DOHH2 (cell line): ENCODE results near the gene PEX10.

Source experiments
- H3F3A ChIP-seq: fragments of 200-600 bp; sonication (generic), shearing (Covaris generic); 2 replicates; pipeline ENCODE4 v1.6.0; 2016; ENCODE audit warnings: antibody characterized with exemption, mild to moderate bottlenecking; ENCODE audit not compliant: control insufficient read depth, insufficient read depth
- H3K27ac ChIP-seq: fragments of 200-600 bp; sonication (generic); 2 replicates; pipeline ENCODE4 v1.5.1; 2014; ENCODE audit warnings: low read depth, mild to moderate bottlenecking, low read length, moderate library complexity
- H3K27me3 ChIP-seq: fragments of 200-600 bp; sonication (generic); 2 replicates; pipeline ENCODE4 v1.6.1; 2014; ENCODE audit warnings: mild to moderate bottlenecking, low read length, mixed read lengths; ENCODE audit not compliant: control insufficient read depth
- H3K36me3 ChIP-seq: fragments of 200-600 bp; sonication (generic); 2 replicates; pipeline ENCODE4 v1.6.1; 2014; ENCODE audit warnings: mild to moderate bottlenecking, low read length, moderate library complexity, mixed read lengths; ENCODE audit not compliant: control insufficient read depth
- H3K4me1 ChIP-seq: fragments of 200-600 bp; sonication (generic); 2 replicates; pipeline ENCODE4 v1.6.1; 2014; ENCODE audit warnings: mild to moderate bottlenecking, low read length, mixed read lengths; ENCODE audit not compliant: control insufficient read depth
- H3K4me2 ChIP-seq: fragments of 200-600 bp; sonication (generic); 2 replicates; pipeline ENCODE4 v1.6.0; 2014; ENCODE audit warnings: mild to moderate bottlenecking, low read length, moderate library complexity
- H3K4me3 ChIP-seq: fragments of 200-600 bp; sonication (generic); 2 replicates; pipeline ENCODE4 v1.5.1; 2014; ENCODE audit warnings: mild to moderate bottlenecking, low read length, mixed read lengths
- H3K79me2 ChIP-seq: fragments of 200-600 bp; sonication (generic); 2 replicates; pipeline ENCODE4 v1.6.1; 2014; ENCODE audit warnings: mild to moderate bottlenecking, low read length, mixed read lengths; ENCODE audit not compliant: control insufficient read depth
- H3K9me2 ChIP-seq: fragments of 200-600 bp; sonication (generic); replicated peaks from 2 replicates; pipeline ENCODE4 v1.6.1; 2014; ENCODE audit warnings: mild to moderate bottlenecking, low read length, mixed read lengths; ENCODE audit not compliant: control insufficient read depth
- H3K9me3 ChIP-seq: fragments of 200-600 bp; sonication (generic); 2 replicates; pipeline ENCODE4 v1.6.1; 2014; ENCODE audit warnings: antibody characterized with exemption, low read length, mixed read lengths; ENCODE audit not compliant: control insufficient read depth, insufficient read depth
- H4K20me1 ChIP-seq: fragments of 200-600 bp; sonication (generic); 2 replicates; pipeline ENCODE4 v1.6.0; 2014; ENCODE audit warnings: low read depth, mild to moderate bottlenecking, antibody characterized with exemption, low read length, moderate library complexity; ENCODE audit not compliant: control insufficient read depth, insufficient read depth
- CTCF ChIP-seq: fragments of 200-600 bp; sonication (generic); IDR thresholded peaks from one replicate; pipeline ENCODE4 v1.5.1; 2014; ENCODE audit warnings: antibody characterized with exemption, mild to moderate bottlenecking, low read depth, low read length; ENCODE audit not compliant: poor library complexity, severe bottlenecking
- EZH2phosphoT487 ChIP-seq: fragments of 200-600 bp; sonication (generic); IDR thresholded peaks from 2 replicates; pipeline ENCODE4 v1.6.1; 2017; ENCODE audit warnings: borderline replicate concordance, mild to moderate bottlenecking, antibody characterized with exemption, low read length, moderate library complexity, mixed read lengths

PEX10 gene

DNA sequence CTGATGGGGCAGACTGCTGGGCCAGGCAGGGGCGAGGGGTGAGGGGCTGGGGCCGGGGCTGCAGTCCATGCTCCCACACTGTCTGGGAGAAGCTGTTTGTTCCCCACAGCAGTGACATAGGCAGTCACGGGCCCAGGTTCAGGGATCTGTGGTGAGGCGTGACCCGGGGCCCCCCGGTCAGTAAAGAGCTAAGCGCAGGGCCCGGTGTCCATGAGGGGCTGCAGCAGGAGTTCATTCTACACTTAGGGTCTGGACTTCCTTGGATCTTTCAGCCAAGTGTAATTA is 4.4 kb downstream of the PEX10 start:
- Histone ChIP-seq H3K79me2 (peaks cover 17% of the 10 kb centered on the region), H3K27ac (no peak overlapping the region), H3K9me3 (no peaks in the 10 kb centered on the region), H3K9me2 (no peaks in the 10 kb centered on the region), H3K36me3 (peaks cover 47% of the 10 kb centered on the region), H3K27me3 (no peaks in the 10 kb centered on the region), H3K4me2 (no peak overlapping the region), H4K20me1 (peaks cover 4% of the 10 kb centered on the region; the same call in 1 of the 2 replicates), H3K4me3 (no peak overlapping the region), H3F3A (peaks cover 7% of the 10 kb centered on the region), H3K4me1 (peaks cover 8% of the 10 kb centered on the region)
- TF ChIP-seq CTCF (no peak), EZH2phosphoT487 (no peak)

GRCh38 chr1:2407166-2407990 is 5.0 kb downstream of the PEX10 start:
- peaks cover 14% of the 10 kb centered on the region for H3K79me2 ChIP-seq
- H3F3A ChIP-seq, result peaks cover 9% of the 10 kb centered on the region
- TF ChIP-seq EZH2phosphoT487 (no peak), CTCF (no peak)
- H3K36me3 ChIP-seq, result peaks cover 51% of the 10 kb centered on the region
- no peaks in the 10 kb centered on the region for H3K9me3 ChIP-seq
- H4K20me1 ChIP-seq, result peaks cover 4% of the 10 kb centered on the region; the same call in 1 of the 2 replicates
- H3K4me1 ChIP-seq, result peaks cover 8% of the 10 kb centered on the region
- no peak overlapping the region for H3K27ac ChIP-seq
- no peaks in the 10 kb centered on the region for H3K9me2 ChIP-seq
- H3K4me3 ChIP-seq, result no peak overlapping the region
- no peak overlapping the region for H3K4me2 ChIP-seq
- no peaks in the 10 kb centered on the region for H3K27me3 ChIP-seq

DNA sequence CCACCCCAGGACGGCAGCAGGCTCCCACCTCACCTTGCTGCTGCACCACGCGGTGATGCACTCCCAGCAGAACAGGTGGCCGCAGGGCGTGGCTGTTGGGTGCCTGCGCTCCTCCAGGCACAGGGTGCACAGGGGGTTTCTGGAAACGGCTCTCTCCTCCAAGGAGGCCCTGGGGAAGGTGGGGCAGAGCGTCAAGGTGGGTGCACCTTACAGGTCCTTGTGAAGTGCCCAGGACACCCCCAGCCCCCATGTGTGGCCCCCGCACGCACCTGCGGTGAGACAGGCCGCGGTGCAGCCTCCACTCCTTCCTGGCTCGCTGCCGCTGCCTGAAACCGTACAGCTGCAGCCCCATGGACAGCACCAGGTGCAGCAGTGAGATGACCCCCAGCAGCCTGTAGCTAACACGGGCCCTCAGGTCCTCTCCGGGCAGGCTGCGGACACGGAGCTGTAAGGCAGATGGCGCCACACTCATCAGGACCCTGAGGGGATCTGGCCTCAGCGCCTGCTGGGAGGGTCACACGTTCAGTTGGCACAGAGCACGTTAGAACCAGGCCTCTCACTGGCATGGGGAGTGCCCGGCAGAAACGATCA is 5.8 kb downstream of the PEX10 start:
- peaks cover 6% of the 10 kb centered on the region for H4K20me1 ChIP-seq
- H3K36me3 ChIP-seq, result peaks cover 55% of the 10 kb centered on the region
- H3K9me3 ChIP-seq, result no peaks in the 10 kb centered on the region
- no peaks in the 10 kb centered on the region for H3K9me2 ChIP-seq
- H3K79me2 ChIP-seq, result peaks cover 13% of the 10 kb centered on the region
- no peak overlapping the region for H3K4me2 ChIP-seq
- H3K4me3 ChIP-seq, result no peak overlapping the region
- H3K27ac ChIP-seq, result no peak overlapping the region
- H3K4me1 ChIP-seq, result peaks cover 3% of the 10 kb centered on the region
- TF ChIP-seq EZH2phosphoT487, result no peak
- no peak for TF ChIP-seq CTCF
- H3K27me3 ChIP-seq, result no peaks in the 10 kb centered on the region
- peaks cover 9% of the 10 kb centered on the region for H3F3A ChIP-seq
